CD4-positive, alpha-beta T cell treated with Interleukin-1 beta for 1 hour (primary cell): Measurements from ENCODE around the gene TPBGL.
A peak's percentile ranks its signal among the peaks of the same experiment; 100 is the strongest.
"Not testable (repeated sequence)": the region's sequence is repeated elsewhere in the genome, so short reads cannot be mapped to it uniquely, and the experiment has no call there.

ENCODE experiments used
- DNase-seq, 2 donors: peaks; one replicate each; pipeline ENCODE4 v3.0.0-alpha.2; 2020 to 2022

The TPBGL gene

GRCh38 chr11:75273411-75274391 lies 33.1 kb downstream of the TPBGL start:
- DNase-seq = no peak

GRCh38 chr11:75274716-75275115 lies 34.1 kb downstream of the TPBGL start:
- DNase-seq = not testable (repeated sequence)

DNA sequence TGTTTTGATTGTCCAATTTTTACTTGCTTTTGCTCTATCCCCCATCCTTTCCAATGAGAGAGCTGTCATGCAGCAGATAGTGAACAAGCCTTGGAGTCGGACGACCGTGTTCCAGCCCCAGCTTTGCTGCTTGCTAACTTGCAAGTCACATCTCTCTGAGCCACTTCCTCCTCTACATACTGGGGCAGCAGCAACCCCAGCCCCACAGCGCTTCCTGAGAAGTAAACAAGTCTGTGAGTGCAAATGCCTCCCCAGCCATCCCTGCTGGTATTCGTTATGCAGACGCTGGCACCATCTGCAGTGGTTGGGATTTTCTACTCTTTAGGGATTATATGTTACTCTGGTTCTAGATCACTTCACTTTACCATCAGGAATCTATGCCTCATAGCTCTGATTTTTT lies 35.0 kb downstream of the TPBGL start:
- DNase-seq = peak; percentile 71 to 74

- DNase-seq = no peak
Observed at GRCh38 chr11:75276186-75276585, 35.6 kb downstream of the TPBGL start.

DNA sequence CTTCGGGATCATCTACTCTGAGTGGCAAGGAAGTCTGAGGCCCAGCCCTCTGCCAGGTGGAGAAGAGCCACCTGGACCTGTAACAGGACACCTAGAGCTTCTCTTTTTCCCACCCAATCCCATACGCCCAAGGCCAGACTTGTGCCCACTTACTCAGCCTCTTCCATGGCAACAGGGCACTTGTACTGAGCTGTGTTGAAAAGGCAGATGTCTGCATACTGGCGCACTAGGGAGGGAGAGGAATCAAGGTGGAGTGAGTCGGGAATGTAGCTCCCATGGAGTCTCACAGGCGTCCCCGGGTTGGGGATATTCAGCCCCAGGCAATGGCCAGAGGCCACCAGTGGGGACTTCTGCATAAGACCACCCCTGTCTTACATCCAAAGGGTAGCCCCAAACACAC lies 36.1 kb downstream of the TPBGL start:
- no peak for DNase-seq

- no peak for DNase-seq
Observed at GRCh38 chr11:75277211-75277805, 36.7 kb downstream of the TPBGL start.

- no peak for DNase-seq
Observed at GRCh38 chr11:75277991-75278790, 37.6 kb downstream of the TPBGL start.

DNA sequence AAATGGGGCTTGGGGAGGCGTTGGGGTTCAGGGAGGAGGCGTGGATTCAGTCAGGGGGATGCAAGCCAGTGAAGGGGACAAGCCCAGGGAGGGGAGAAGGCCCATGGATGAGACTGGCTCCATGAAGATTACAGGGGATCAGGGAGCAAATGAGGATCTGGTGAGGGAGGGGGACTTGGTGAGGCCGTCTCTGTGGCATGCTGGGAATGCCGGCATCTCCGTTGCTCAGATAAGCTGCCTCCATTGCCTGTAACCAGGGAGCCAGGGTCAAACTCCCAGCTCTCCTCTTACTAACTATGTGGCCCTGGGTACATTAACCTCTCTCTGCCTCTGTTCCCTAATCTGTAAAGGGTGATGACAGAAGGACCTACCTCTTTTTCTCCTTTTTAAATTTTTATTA lies 38.7 kb downstream of the TPBGL start:
- DNase-seq = no peak

DNA sequence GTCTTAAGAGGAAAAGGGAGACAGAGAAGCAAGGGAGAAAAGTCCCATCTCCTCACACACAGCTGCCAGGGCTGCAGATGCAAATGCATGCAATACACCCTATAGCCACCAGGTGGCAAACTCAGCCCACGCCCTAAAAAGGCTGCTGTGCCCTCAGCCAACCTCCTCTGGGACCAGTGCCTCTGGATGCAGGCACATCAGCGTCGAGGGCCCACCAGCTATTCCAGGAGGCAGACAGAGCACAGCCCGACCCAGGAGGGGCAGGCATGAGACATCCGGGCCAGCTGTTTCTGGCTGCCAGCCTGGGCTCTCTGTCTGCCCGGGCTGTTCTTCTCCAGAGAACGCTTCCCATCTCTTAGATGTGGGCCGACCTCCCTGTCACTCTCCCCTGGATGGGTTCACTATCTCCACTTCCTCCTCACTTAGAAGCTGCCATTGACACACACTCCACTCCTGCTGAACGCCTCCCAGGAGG lies 39.7 kb downstream of the TPBGL start:
- DNase-seq = peak; percentile 69 to 79

GRCh38 chr11:75280770-75281468 lies 40.3 kb downstream of the TPBGL start:
- no peak for DNase-seq

GRCh38 chr11:75281469-75282095 lies 41.0 kb downstream of the TPBGL start:
- no peak for DNase-seq

DNA sequence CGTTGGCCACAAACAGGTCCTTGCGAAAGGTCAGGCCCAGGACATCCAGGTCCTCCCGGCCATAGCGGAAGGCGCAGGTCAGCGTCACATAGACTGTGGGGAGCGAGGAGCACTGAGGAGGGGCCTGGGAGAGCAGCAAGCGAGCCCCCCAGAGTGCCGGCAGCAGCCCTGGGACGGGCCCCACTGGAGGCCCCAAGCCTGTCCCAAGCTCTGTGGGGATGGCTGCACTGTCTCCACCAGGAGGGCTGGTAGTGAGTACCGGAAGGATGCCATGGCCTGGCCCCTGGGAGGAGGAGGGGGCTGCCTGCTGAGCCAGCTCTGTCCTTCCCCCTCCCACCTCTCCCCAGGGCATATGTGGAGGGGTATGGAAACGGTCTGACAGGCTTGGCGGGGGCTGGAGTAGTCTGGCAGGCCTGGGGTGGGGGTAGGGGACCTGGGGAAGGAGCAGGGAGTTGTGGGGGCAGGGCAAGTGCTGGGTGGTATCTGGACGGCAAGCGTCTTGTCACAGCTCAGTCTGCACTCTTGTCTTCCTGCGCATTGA lies 42.9 kb downstream of the TPBGL start:
- DNase-seq = no peak

DNA sequence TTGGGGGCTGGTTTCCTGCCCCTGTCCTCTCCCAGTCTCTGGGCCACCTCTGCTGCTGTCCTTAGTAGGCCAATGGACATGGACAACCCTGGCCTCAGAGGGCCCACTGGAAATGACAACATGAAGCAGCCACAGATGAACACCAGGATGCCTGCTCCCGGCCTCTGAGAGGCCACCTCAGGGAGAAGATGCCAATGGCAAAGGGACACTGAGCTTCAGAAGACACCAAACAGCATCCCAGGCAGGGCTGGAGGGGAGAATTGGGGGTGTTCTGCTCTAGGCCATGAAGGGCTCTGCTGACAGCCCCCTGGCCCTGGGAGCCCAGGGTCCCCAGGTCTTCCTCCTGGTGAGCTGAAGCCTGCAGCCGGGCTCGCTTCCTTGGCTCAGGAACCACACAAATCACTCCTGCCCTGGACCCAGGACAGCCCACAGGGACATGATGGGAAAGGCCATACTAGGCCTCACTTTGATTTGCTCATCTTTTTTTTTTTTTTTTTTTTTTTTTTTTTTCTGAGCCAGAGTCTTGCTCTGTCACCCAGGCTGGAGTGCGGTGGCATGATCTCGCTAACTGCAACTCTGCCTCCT lies 45.3 kb downstream of the TPBGL start:
- no peak for DNase-seq

DNA sequence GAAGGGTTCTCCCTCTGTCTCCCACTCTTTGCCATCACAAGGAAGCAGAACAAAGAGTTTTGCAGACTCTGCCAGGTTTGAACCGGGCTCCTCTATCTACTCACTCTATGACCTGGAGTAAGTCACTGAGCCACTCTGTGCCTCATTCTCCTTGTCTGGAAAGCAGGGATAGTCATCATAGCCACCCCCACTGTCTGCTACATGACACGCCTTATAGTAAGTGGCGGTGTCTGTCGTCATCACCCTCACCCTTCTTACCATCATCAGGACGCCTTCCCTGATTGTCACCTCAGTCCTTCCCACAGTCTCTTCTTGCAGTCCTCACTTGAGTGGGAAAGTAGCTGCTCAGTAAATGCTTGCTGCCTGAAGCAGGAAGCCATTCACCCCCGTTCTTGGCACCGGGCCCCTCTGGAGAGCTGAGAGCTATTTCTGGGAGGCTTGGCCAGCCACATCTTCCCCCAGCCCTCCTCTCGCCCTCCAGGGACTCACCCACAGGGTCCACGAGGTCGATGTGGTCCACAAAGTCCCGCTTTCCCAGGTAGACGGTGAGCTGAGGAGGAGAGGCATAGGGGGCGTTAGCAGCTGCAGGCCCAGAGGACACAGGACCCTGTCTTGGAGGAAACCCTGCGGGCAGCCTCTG lies 46.4 kb downstream of the TPBGL start:
- DNase-seq = no peak

GRCh38 chr11:75287579-75287978 lies 47.0 kb downstream of the TPBGL start:
- no peak for DNase-seq

DNA sequence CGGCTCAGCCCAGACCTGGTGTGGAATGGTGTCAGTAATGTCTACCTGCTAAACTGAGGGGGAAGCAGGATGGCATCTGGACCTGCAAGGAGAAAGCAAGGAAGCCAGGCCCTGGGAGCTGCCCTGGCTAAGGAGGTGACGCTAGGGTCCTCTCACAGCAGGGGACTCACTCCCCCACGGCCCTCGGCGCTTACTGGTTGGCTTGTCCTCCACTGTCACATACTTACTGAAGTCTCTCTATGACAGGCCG lies 48.9 kb downstream of the TPBGL start:
- DNase-seq = no peak

DNA sequence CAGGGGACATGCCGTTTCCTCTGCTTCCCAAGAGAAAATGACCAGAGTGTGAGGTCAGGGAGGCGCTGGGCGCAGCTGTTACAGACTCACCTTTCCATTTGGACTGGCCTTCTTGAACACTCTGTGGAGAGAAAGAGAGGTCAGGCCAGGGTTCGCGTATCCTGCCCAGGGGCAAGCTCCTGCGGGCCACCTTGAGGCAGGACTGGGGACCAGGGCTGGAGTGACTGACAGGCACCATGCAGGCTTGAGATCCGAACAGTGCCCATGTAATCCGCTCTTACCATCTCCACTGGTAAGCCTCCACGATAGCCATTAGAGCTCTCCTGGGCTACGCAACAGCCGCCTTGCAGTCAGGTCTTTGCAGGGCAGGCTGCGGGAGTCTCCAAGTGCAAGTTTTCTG lies 49.3 kb downstream of the TPBGL start:
- no peak for DNase-seq

GRCh38 chr11:75291741-75292140 lies 51.2 kb downstream of the TPBGL start:
- DNase-seq = no peak

- no peak for DNase-seq
Observed at GRCh38 chr11:75292943-75293342, 52.4 kb downstream of the TPBGL start.
